Measurements from ENCODE around the gene SNAI3.

The SNAI3 gene

DNA sequence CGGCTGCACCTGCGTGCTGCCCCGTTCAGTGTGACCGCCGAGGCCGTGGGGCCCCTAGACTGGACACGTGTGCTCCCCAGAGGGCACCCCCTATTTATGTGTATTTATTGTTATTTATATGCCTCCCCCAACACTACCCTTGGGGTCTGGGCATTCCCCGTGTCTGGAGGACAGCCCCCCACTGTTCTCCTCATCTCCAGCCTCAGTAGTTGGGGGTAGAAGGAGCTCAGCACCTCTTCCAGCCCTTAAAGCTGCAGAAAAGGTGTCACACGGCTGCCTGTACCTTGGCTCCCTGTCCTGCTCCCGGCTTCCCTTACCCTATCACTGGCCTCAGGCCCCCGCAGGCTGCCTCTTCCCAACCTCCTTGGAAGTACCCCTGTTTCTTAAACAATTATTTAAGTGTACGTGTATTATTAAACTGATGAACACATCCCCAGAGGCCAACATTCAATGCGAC lies 46.2 kb downstream of the SNAI3 start:
- no peak for TF ChIP-seq ESRRG (CRISPR knock-in tag; IDR thresholded peaks at IDR 0.05)
- no peak for TF ChIP-seq SNAI2 (CRISPR knock-in tag; IDR thresholded peaks at IDR 0.05)
- no peak for TF ChIP-seq ZC3H10 (CRISPR knock-in tag; IDR thresholded peaks at IDR 0.05)
- TF ChIP-seq, protein P1, sequence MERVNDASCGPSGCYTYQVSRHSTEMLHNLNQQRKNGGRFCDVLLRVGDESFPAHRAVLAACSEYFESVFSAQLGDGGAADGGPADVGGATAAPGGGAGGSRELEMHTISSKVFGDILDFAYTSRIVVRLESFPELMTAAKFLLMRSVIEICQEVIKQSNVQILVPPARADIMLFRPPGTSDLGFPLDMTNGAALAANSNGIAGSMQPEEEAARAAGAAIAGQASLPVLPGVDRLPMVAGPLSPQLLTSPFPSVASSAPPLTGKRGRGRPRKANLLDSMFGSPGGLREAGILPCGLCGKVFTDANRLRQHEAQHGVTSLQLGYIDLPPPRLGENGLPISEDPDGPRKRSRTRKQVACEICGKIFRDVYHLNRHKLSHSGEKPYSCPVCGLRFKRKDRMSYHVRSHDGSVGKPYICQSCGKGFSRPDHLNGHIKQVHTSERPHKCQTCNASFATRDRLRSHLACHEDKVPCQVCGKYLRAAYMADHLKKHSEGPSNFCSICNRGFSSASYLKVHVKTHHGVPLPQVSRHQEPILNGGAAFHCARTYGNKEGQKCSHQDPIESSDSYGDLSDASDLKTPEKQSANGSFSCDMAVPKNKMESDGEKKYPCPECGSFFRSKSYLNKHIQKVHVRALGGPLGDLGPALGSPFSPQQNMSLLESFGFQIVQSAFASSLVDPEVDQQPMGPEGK (CRISPR knock-in tag; IDR thresholded peaks at IDR 0.05; ENCODE audit: borderline replicate concordance), result no peak
- TF ChIP-seq ZFP30 (CRISPR knock-in tag; IDR thresholded peaks at IDR 0.05), result no peak
- TF ChIP-seq CSDC2 (CRISPR knock-in tag; IDR thresholded peaks at IDR 0.05), result no peak
- TF ChIP-seq, protein P2, sequence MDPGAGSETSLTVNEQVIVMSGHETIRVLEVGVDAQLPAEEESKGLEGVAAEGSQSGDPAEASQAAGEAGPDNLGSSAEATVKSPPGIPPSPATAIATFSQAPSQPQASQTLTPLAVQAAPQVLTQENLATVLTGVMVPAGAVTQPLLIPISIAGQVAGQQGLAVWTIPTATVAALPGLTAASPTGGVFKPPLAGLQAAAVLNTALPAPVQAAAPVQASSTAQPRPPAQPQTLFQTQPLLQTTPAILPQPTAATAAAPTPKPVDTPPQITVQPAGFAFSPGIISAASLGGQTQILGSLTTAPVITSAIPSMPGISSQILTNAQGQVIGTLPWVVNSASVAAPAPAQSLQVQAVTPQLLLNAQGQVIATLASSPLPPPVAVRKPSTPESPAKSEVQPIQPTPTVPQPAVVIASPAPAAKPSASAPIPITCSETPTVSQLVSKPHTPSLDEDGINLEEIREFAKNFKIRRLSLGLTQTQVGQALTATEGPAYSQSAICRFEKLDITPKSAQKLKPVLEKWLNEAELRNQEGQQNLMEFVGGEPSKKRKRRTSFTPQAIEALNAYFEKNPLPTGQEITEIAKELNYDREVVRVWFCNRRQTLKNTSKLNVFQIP (CRISPR knock-in tag; IDR thresholded peaks at IDR 0.05; ENCODE audit: borderline replicate concordance, low read depth), result no peak
- TF ChIP-seq TOX (CRISPR knock-in tag; IDR thresholded peaks at IDR 0.05; ENCODE audit: borderline replicate concordance), result no peak
- TF ChIP-seq ZNF8 (CRISPR knock-in tag; IDR thresholded peaks at IDR 0.05), result no peak
- TF ChIP-seq, protein P3, sequence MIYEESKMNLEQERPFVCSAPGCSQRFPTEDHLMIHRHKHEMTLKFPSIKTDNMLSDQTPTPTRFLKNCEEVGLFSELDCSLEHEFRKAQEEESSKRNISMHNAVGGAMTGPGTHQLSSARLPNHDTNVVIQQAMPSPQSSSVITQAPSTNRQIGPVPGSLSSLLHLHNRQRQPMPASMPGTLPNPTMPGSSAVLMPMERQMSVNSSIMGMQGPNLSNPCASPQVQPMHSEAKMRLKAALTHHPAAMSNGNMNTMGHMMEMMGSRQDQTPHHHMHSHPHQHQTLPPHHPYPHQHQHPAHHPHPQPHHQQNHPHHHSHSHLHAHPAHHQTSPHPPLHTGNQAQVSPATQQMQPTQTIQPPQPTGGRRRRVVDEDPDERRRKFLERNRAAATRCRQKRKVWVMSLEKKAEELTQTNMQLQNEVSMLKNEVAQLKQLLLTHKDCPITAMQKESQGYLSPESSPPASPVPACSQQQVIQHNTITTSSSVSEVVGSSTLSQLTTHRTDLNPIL (CRISPR knock-in tag; IDR thresholded peaks at IDR 0.05; ENCODE audit: low read depth), result no peak
- no peak for TF ChIP-seq ZFP3 (CRISPR knock-in tag; IDR thresholded peaks at IDR 0.05)
- TF ChIP-seq ZNF70 (CRISPR knock-in tag; IDR thresholded peaks at IDR 0.05), result no peak
- no peak for TF ChIP-seq ISL1 (CRISPR knock-in tag; IDR thresholded peaks at IDR 0.05)
- TF ChIP-seq, protein P4, sequence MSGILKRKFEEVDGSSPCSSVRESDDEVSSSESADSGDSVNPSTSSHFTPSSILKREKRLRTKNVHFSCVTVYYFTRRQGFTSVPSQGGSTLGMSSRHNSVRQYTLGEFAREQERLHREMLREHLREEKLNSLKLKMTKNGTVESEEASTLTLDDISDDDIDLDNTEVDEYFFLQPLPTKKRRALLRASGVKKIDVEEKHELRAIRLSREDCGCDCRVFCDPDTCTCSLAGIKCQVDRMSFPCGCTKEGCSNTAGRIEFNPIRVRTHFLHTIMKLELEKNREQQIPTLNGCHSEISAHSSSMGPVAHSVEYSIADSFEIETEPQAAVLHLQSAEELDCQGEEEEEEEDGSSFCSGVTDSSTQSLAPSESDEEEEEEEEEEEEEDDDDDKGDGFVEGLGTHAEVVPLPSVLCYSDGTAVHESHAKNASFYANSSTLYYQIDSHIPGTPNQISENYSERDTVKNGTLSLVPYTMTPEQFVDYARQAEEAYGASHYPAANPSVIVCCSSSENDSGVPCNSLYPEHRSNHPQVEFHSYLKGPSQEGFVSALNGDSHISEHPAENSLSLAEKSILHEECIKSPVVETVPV (CRISPR knock-in tag; IDR thresholded peaks at IDR 0.05), result no peak
- TF ChIP-seq ARNTL (CRISPR knock-in tag; IDR thresholded peaks at IDR 0.05; ENCODE audit: borderline replicate concordance, low read depth), result no peak
- TF ChIP-seq, protein P5, sequence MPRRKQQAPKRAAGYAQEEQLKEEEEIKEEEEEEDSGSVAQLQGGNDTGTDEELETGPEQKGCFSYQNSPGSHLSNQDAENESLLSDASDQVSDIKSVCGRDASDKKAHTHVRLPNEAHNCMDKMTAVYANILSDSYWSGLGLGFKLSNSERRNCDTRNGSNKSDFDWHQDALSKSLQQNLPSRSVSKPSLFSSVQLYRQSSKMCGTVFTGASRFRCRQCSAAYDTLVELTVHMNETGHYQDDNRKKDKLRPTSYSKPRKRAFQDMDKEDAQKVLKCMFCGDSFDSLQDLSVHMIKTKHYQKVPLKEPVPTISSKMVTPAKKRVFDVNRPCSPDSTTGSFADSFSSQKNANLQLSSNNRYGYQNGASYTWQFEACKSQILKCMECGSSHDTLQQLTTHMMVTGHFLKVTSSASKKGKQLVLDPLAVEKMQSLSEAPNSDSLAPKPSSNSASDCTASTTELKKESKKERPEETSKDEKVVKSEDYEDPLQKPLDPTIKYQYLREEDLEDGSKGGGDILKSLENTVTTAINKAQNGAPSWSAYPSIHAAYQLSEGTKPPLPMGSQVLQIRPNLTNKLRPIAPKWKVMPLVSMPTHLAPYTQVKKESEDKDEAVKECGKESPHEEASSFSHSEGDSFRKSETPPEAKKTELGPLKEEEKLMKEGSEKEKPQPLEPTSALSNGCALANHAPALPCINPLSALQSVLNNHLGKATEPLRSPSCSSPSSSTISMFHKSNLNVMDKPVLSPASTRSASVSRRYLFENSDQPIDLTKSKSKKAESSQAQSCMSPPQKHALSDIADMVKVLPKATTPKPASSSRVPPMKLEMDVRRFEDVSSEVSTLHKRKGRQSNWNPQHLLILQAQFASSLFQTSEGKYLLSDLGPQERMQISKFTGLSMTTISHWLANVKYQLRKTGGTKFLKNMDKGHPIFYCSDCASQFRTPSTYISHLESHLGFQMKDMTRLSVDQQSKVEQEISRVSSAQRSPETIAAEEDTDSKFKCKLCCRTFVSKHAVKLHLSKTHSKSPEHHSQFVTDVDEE (CRISPR knock-in tag; IDR thresholded peaks at IDR 0.05), result no peak
- ATAC-seq, result peak; percentile 20

DNA sequence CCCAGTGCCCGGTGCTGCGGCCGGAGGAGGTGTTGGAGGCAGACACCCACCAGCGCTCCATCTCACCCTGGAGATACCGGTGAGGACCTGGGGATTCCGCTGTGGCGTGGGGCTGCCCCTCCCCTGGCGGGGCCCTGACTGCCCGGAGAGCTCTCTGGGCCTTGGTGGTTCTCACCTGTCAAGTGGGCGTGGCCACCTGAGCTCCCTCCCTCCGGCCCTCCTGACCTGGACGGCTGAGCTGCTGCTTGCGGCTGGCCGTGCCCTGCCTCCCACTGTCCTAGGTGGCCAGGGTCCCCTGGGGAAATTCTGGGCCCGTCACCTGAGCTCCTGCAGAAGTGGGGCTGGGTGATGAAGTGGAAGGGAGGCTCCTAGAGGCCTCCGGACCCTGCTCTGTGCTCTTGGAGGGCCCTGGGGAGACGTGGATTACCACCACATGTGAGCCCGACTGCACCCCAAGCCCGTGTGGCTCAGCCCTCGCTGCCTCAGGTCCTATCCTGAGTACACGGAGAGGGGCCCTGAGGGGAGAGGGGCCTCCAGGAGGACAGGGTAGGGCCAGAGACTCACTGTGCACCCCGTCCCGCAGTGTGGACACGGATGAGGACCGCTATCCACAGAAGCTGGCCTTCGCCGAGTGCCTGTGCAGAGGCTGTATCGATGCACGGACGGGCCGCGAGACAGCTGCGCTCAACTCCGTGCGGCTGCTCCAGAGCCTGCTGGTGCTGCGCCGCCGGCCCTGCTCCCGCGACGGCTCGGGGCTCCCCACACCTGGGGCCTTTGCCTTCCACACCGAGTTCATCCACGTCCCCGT lies 46.9 kb downstream of the SNAI3 start:
- TF ChIP-seq, protein P3 (CRISPR knock-in tag; IDR thresholded peaks at IDR 0.05; ENCODE audit: low read depth), result no peak
- TF ChIP-seq TOX (CRISPR knock-in tag; IDR thresholded peaks at IDR 0.05; ENCODE audit: borderline replicate concordance), result no peak
- TF ChIP-seq ESRRG (CRISPR knock-in tag; IDR thresholded peaks at IDR 0.05), result no peak
- no peak for TF ChIP-seq ZC3H10 (CRISPR knock-in tag; IDR thresholded peaks at IDR 0.05)
- no peak for TF ChIP-seq ZFP3 (CRISPR knock-in tag; IDR thresholded peaks at IDR 0.05)
- TF ChIP-seq ZNF8 (CRISPR knock-in tag; IDR thresholded peaks at IDR 0.05), result no peak
- TF ChIP-seq SNAI2 (CRISPR knock-in tag; IDR thresholded peaks at IDR 0.05), result no peak
- no peak for TF ChIP-seq PPARA (CRISPR knock-in tag; IDR thresholded peaks at IDR 0.05; ENCODE audit: borderline replicate concordance)
- TF ChIP-seq, protein P5 (CRISPR knock-in tag; IDR thresholded peaks at IDR 0.05), result no peak
- no peak for TF ChIP-seq GLIS3 (CRISPR knock-in tag; IDR thresholded peaks at IDR 0.05)
- no peak for TF ChIP-seq BACH2 (CRISPR knock-in tag; IDR thresholded peaks at IDR 0.05; ENCODE audit: borderline replicate concordance)
- no peak for TF ChIP-seq ISL1 (CRISPR knock-in tag; IDR thresholded peaks at IDR 0.05)
- TF ChIP-seq, protein P1 (CRISPR knock-in tag; IDR thresholded peaks at IDR 0.05; ENCODE audit: borderline replicate concordance), result no peak

More for the DNA sequence above, 46.9 kb downstream of the SNAI3 start:
- ATAC-seq, result peak; percentile 80
